LoVo (cell line): Measurements from ENCODE around the gene NKAIN2.
"Not testable (repeated sequence)": the region's sequence is repeated elsewhere in the genome, so short reads cannot be mapped to it uniquely, and the experiment has no call there.

ENCODE experiments used
- DNase-seq: peaks from one replicate; pipeline ENCODE4 v3.0.0-alpha.2; 2016; ENCODE audit warnings: low spot score

NKAIN2 gene

DNA sequence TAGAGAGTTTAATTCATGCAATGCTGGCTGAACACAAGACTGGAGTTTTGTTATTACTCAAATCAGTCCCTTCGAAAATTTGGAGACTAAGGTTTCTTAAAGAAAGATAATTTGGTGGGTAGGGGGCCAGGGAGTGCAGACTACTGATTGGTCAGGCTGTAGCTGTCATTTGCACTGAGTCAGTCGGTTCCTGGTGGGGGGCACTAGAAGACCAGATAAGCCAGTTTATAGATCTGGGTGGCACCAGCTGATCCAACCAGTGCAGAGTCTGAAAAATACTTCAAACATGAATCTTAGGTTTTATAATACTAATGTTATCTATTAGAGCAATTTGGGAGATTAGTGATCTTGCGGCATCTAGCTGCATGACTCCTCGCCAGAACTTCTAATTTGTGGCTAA lies 530.7 kb downstream of the NKAIN2 start:
- DNase-seq = no peak

DNA sequence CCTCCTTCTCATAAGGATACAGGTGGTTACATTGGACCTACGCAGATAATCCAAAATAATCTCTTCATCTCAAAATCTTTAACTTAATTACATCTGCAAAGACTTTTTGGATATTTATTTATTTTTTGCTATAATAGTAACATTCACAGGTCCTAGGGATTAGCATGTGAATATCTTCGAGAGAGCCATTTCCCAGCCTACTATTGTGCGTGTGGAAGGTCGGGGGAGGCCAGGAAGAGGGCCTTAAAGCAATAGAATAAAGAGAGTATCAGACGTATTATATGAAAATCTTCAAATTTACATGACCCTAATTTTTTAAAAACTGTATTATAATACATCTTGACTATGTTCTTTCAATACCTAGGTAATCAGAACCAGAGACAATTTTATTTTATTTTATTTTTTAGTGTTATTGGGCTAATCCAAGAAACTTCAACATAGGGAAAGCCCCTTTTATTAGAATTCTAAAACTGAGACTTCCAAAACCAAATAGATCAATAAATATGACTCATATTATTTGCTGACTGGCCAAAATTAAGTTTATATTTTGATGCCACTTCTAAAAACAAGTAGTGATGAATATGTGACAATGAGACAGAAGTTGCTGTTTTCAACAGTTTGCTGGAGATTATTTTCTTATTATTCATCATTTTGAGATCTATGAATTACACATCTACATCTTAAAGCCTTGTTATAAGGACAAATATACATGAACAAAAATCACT lies 536.1 kb downstream of the NKAIN2 start:
- no peak for DNase-seq

DNA sequence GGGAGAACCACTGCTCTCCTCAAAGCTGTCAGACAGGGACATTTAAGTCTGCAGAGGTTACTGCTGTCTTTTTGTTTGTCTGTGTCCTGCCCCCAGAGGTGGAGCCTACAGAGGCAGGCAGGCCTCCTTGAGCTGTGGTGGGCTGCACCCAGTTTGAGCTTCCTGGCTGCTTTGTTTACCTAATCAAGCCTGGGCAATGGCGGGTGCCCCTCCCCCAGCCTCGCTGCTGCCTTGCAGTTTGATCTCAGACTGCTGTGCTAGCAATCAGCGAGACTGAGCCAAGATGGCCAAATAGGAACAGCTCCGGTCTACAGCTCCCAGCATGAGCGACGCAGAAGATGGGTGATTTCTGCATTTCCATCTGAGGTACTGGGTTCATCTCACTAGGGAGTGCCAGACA lies 544.7 kb downstream of the NKAIN2 start:
- DNase-seq = not testable (repeated sequence)

DNA sequence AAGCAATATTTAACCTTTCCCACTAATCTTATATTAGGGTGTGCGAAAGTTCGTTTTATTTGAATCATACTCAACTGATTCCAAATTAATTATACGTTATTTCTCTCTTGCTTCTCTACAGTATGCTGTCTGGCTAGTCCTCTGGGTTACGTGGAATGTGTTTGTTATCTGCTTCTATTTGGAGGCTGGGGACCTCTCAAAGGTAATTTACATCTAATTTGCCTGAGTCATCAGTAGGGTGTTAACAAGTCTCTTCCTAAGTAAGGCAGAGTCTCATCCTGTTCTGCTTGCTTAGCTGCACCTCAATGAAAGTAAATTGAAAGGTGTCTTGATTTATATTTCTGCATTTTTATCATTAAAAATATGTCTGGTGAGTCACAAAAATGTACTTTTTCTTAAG lies 551.5 kb downstream of the NKAIN2 start:
- DNase-seq = no peak

DNA sequence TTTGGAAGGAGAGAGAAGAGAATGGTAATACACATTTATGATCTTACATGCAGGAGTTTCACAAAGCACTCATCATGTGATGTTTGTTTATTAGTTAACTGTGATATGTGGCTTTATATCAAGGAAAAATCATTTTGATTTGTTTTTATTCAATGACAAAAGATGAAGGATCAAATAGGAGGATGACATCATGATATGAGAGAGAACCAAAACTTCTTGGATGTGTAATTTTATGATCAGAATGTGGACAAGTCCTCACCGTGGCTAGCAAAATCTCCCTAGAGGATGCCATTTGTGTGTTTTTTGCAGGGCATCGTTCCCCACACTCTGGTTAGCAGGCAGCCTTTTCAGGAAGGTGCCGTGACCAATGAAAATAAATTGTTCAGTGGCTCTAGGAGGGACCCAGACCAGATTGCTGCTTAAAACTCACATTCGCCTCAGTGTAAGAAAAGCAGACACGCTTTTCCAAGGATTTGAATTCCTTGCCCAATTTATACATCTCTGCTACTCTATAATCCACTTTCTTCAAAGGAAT lies 552.7 kb downstream of the NKAIN2 start:
- DNase-seq = no peak

DNA sequence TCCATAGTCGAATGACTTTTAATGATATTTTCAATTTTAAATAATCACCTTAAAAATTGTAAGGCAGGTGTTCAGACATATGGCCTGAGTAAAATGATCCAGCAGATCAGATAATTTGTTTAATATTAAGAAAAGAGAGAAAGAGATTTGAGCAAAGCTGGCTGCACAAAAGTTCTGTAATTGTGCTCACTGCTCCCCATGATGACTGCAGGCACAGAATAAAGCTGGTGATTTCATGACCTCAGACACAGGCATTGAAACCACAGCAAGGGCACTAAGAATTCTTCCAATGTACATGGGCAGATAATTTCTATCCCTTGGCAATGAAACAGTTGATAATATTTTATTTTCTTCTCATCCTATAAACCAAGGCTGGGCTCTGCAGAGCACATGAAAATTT lies 553.1 kb downstream of the NKAIN2 start:
- DNase-seq = no peak

DNA sequence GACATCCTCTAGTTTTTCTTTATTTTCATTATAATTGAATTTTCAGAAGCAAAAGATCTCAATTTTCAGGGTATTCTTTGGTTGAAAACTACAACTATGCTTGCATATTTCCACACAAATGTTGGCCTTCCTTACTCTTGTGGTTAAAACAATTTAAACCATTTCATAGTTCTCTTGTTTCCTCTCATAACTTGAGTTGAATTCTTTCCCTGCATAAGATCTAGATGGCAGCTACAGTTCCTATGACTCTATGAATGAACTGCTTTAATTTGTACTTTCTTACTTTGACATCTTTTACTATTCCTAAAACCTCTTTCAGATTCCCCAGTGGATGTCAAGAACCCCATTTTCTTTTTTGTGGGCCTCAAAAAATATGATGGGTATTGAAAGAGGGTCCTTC lies 564.5 kb downstream of the NKAIN2 start:
- no peak for DNase-seq

DNA sequence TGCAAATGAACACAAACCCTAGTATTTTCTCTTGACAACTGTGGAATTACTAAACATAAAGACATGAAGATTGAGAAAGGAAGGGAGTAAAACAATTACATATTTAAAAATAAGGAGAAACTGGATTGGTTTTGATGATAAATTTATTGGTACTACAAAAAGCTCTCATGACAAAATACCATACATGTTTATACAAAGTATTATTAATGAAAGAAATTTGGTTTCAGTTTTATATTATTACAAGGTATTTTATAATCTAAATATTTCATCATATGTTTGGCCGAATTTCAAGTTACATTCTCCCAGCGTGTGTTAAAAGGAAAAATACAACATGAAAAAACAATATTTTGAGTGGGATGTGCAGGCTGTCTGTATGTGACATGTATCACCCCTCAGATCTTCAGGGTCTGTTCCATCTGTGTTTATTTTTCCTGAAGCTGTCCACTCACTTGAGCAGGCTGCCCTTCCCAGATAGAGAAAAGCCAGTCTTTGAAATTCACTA lies 568.4 kb downstream of the NKAIN2 start:
- no peak for DNase-seq

DNA sequence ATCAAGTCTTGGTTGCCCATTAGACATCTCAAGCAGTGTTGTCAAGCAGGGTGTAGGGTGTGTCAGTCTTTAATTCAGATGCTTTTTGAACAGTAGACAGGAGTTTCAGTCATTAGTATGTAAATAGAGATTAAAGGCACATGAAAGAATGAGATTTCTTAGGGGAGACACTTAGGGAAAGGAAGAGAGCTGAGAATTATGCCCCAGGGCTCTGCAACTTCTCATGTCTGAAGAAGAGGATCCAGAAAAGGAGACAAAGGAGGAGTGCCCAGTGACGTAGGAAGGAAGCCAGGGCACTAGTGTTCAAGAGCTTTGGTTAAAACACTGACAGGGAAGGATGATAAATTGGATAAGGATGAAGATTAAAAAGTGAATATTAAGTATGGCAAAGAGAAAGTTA lies 569.7 kb downstream of the NKAIN2 start:
- DNase-seq = no peak

DNA sequence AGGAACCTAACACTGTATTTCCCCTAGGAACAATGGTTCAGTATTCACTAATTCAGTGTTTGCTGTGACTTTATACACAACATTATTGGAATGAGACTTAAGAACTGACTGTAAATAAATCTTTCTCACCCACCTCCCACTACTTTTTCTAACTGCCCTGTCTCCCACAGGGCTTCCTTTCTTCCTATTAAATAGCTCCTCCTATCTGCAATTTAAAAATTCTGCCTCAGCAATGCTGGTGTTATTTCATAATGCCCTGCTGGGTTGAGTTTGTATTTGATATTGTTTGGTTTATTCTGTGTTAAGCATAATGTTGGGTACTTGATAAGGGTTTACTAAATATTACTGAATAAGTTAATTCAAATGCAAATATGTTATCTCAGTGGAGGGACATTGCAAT lies 585.5 kb downstream of the NKAIN2 start:
- DNase-seq = no peak

DNA sequence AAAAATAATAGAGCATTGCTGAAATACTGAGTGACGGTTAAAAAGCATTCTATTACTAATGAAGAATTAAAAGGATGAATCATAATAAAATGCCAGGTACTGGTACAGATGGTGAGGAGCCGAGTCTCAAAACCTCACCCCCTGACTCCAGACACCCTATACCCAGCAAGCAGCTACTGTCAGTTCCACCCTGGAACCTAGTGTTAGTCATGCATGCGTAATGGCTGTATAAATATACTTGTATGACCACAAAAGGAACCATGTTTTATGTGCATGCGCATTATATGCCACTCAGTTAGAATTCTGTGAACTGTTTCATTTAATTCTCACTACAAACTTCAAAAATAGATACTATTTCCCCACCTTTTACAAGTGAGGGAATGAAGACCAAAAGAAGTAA lies 589.9 kb downstream of the NKAIN2 start:
- no peak for DNase-seq

DNA sequence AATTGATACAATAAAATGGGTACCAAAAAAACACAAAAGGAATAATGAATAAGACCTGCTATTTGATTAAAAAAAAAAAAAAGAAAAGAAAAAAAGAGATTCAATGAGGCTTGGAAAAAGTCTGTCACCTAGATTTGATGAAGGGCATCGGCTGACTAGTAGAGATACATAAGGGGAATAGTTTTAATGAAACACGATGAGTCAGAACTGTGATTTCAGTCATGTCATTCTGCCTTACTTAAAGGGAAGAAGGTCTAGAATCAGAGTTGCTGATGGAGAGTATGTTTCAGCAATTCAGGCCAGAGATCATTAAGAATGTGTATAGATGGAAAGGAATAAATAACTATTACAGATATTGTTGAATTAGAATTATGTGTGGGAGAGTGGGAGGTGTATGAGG lies 592.7 kb downstream of the NKAIN2 start:
- no peak for DNase-seq

DNA sequence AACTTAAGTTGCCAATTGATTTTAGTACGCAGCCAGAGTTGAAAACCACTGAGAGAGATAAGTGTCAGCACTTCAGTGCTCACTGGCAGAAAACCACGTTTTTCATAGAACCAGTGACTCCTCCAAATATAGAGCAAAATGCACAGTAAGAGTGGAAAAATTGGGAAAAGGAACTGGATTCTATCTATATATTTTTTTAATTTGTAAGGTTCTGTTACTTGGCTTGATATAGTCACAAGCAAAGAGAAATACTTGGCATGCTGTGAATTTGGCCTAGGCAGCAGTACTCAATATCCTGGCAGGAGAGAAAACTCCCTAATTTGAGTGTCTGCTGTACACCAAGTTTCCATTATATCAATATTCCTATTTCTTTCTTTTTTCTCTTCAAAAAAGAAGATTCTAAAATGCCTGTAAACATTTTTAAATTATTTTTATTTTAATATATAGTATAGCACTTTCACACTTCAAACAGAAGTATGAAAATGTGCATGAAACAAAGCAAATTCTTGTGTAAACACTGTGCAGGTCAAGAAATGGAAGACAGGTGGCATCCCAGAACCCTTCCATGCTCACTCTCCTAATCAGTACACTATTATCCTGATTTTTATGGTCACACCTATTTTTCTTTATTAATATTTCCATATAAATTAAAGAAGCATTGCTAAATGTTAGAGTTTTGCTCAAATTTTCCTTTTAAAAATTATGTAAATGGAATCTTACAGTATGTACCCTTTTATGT lies 596.8 kb downstream of the NKAIN2 start:
- DNase-seq = no peak

DNA sequence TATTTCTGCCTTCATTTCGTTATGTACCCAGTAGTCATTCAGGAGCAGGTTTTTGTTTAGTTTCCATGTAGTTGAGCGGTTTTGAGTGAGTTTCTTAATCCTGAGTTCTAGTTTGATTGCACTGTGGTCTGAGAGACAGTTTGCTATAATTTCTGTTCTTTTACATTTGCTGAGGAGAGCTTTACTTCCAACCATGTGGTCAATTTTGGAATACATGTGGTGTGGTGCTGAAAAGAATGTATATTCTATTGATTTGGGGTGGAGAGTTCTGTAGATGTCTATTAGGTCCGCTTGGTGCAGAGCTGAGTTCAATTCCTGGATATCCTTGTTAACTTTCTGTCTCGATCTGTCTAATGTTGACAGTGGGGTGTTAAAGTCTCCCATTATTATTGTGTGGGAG lies 606.8 kb downstream of the NKAIN2 start:
- not testable (repeated sequence) for DNase-seq

DNA sequence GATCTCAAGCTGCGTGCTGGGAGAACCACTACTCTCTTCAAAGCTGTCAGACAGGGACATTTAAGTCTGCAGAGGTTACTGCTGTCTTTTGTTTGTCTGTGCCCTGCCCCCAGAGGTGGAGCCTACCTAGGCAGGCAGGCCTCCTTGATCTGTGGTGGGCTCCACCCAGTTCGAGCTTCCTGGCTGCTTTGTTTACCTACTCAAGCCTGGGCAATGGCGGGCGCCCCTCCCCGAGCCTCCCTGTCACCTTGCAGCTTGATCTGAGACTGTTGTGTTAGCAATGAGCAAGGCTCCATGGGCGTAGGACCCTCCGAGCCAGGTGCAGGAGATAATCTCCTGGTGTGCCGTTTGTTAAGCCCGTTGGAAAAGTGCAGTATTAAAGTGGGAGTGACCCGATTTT lies 609.0 kb downstream of the NKAIN2 start:
- DNase-seq = not testable (repeated sequence)

DNA sequence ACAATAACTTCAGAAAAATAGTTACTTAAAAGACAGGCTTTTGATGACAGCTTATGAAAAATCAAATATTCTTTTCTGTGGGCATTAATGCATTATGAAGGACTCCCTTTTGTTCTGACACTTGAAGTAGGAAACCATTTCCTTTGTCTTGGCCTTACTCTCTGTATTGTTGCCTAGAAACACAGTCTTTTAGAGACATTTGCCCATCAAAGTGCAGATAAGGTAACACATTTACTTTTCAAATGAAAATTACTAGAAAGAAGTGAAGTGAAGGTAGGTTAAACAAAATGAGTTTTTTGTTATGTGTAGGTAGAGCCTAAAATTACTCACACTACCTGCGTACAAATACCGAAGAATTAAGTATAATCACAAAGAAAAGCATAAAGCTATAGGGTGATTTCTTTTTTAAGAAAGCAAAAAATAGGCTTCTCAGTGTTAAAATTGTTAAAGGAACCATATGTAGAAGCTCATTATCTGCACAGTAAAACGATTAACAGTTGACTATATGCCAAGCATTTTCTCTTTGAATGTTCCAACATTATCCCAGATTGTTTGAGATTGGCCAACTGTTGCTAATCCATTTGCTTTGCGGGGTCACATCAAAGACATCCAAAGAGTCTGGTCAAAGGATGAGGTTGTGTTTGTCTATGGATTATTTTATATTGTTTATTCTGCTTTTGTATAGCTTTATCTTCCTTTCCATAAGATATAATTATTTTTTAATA lies 616.6 kb downstream of the NKAIN2 start:
- DNase-seq = no peak

DNA sequence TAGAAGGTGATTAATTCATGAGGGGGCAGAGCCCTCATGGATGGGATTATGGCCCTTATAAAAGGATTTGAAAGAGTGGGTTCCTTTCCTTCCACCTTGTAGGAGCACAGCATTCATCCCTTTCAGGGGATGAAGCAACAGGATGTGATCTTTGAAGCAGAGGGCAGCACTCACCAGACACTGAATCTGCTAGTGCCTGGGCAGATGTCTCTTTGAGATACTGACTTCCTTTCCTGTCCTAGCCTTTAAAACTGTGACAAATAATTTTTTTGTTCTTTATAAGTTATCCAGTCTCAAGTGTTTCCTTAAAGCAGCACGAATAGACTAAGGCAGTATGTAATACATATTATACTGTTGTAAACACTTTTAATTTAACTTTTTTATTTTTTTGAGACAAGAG lies 620.0 kb downstream of the NKAIN2 start:
- DNase-seq = no peak

DNA sequence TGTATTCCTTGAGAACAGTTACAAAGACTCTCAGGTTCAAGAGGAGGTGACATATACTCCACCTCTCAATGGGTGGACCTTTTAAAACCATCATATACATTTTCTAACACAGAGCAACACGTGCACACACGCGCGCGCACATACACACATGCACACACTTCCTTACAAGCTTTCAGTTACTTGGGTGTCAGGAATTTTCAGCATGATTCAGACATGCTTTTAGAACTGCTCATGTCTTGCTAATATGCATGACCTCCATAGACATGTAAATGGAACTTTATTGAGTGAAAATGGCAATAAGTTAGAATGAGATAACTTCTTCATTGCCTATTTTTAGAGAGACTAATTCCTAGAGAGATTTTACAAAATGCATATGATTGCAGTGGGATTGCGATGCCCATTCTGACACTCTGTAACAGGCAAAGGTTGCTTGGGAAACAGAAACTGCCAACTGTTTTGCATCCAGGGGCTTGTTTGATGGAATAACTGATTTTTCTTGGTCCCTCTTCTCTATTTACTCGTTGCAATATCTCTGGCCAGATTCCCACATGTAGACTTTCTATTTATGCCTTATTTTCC lies 627.2 kb downstream of the NKAIN2 start:
- no peak for DNase-seq

DNA sequence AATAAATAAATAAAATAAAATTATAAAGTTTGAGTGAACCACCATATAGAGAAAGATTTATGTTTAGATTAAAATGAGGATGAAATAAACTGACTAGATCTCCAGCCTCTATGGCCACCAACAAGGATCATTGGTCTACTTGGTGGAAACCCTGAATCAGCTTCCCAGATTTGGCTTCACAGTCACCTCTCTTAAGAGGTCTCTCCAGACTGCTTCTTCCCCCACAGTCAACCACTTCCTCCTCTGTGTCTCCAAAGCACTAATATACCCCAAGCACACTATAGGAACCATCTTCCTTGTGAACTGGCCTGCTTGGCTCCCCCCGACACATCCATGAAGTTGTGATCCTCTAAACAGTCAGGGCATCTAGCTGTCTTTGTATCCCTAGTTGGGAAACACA lies 629.0 kb downstream of the NKAIN2 start:
- DNase-seq = no peak

DNA sequence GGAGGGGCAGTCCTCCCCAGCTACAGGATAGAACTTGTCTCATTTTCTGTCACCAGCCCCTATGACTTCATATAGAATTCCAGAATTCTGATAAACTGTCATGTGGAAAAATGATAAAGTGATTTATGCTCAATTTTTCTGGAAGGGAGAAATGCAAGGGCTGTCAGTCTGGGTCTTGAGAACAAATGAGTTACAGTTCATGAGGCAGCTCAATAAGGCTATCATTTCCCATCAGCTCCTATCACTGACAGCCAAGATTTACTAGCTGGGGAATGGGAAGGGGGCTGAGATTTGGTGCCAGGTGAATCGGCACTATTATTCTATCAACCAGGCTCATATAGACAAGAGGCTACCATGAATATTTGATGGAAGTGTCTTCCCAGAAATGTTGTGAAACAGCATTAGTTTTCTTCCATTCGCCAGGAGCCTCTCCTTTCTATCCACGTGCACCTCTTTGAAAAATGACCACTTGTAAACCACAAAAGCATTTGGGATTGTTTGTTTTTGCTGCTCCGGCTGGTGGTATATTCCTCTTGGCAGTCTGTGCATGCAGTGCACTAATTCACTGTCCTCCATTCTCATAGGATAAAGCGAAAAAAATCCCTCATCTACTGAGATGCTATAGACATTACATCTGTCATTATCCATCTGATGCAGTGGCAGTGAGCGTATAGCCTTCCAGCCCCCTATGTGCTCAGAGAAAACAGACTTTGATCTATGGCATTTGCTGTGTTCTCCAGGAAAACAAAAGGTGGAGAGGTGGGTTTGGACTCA lies 629.9 kb downstream of the NKAIN2 start:
- DNase-seq = no peak

DNA sequence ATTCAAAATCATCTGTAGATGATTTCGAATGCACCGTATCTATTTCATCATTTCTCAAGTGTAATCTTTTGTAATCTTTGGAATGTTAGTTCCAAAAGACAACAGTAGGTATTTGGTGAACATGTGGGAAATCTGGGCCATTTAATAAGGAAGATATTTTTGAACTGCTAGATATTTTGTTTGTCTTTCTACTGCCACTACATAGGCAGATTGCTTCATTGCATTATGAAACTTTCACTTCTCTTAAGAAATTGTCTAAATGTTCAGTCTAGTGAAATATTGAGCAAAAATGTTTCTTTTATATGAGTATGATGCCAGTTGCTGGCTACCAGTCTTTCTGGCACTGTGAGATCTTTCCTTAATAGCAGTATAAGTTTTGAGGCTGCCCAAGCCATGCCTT lies 630.8 kb downstream of the NKAIN2 start:
- DNase-seq = no peak

DNA sequence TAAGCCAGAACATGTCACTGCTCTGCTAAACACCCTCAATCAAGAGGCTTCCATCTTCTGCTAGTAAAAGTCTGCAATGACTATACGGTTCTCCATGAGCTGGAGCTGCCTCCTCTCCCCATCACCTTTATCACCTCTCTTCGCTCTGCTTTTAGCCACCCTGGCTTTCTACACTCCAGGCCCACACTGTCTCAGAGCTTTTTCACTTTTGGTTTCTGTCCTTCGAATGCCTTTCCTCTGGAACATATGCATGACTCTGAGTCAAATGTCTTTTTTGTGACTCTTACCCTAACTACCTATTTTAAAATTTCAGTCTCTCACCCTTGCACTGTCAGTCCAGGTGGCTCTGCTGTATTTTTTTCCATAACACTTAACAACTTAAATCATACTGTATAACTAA lies 633.1 kb downstream of the NKAIN2 start:
- no peak for DNase-seq
